Activated naive CD4-positive, alpha-beta T cell treated with anti-CD3 and anti-CD28 coated beads, Interleukin-2, amount 50 U/mL, for 72 hours (primary cell): ENCODE measurements around the gene EBI3. TPM values are rescaled to one million over a fixed set of nuclear protein-coding genes. Genes with fewer than 3 reads are reported as not detected.
A peak's percentile ranks its signal among the peaks of the same experiment; 100 is the strongest.
"Not testable (repeated sequence)": the region's sequence is repeated elsewhere in the genome, so short reads cannot be mapped to it uniquely, and the experiment has no call there.

Experiments
- ATAC-seq, 2 donors: fragments of 150-1000 bp; cut with Tn5 transposase; 2 replicates each; pipeline ENCODE4 v1.10.0; 2021; ENCODE audit warnings: mild to moderate bottlenecking in 2 of 2, moderate library complexity in 2 of 2
- DNase-seq, 2 donors: peaks; one replicate each; pipeline ENCODE4 v3.0.0; 2021 to 2022; ENCODE audit warnings: low spot score in 2 of 2
- H3K27ac Mint-ChIP-seq, 2 donors: one replicate each; pipeline ENCODE4 v1.8.0; 2022; ENCODE audit warnings: mild to moderate bottlenecking in 2 of 2, mixed read lengths in 2 of 2
- H3K36me3 Mint-ChIP-seq, 2 donors: one replicate each; pipeline ENCODE4 v1.8.0; 2022; ENCODE audit warnings: mixed read lengths in 2 of 2
- H3K9me3 Mint-ChIP-seq, 2 donors: one replicate each; pipeline ENCODE4 v1.8.0; 2022; ENCODE audit warnings: mixed read lengths in 2 of 2
- total RNA-seq, 2 donors: library from RNA; stranded (reverse); gene quantifications; one replicate each; pipeline ENCODE4 v1.2.3, GENCODE V29; 2022

The EBI3 gene
- total RNA-seq, 2 donors from 2014 or later, result 1.4 to 34.9 TPM

- DNase-seq (no peak), ATAC-seq (peak in 1 of 2 donors; percentile 23)
- Mint-ChIP-seq H3K36me3 (peaks cover 0 to 4% of the 10 kb centered on the region in 2 donors), H3K27ac (no peak overlapping the region), H3K9me3 (no peaks in the 10 kb centered on the region)
Observed at GRCh38 chr19:4279530-4280422, 50.5 kb downstream of the EBI3 start.

GRCh38 chr19:4284176-4284958 lies 55.0 kb downstream of the EBI3 start:
- ATAC-seq, result peak in 1 of 2 donors; percentile 71
- Mint-ChIP-seq H3K27ac (no peak overlapping the region), H3K9me3 (no peaks in the 10 kb centered on the region), H3K36me3 (peaks cover 0 to 4% of the 10 kb centered on the region in 2 donors)
- no peak for DNase-seq

- DNase-seq, result no peak
- Mint-ChIP-seq H3K36me3 (peaks cover 0 to under 1% of the 10 kb centered on the region in 2 donors), H3K27ac (no peak overlapping the region), H3K9me3 (no peaks in the 10 kb centered on the region)
- ATAC-seq, result no peak
Observed at GRCh38 chr19:4284974-4285373, 55.7 kb downstream of the EBI3 start.

- H3K9me3 Mint-ChIP-seq, H3K27ac Mint-ChIP-seq, H3K36me3 Mint-ChIP-seq, ATAC-seq, DNase-seq: not testable (repeated sequence)
Observed at GRCh38 chr19:4286141-4286540, 56.8 kb downstream of the EBI3 start.

Other genes with a start within 250 kb of the EBI3 start
- 1,000 to 10,000 TPM; 3,216 to 3,705 TPM for gene EEF2, start 244.1 kb upstream of the EBI3 start, total RNA-seq
- 10 to 100 TPM; 28.0 to 30.6 TPM for gene PIAS4, start 221.8 kb upstream of the EBI3 start, total RNA-seq
- 10 to 100 TPM; 23.4 to 26.0 TPM for gene ZBTB7A, start 162.6 kb upstream of the EBI3 start, total RNA-seq
- gene MAP2K2, start 105.4 kb upstream of the EBI3 start, total RNA-seq, result 100 to 1,000 TPM; 125 to 187 TPM
- under 1 TPM in 1 of 2 donors, not detected in 1; 0.59 TPM for gene CREB3L3, start 75.9 kb upstream of the EBI3 start, total RNA-seq
- gene SIRT6, start 47.0 kb upstream of the EBI3 start, total RNA-seq, result 10 to 100 TPM; 35.3 to 37.9 TPM
- gene ANKRD24, start 46.8 kb upstream of the EBI3 start, total RNA-seq, result 1 to 10 TPM; 1.7 to 4.2 TPM
- gene YJU2, start 17.6 kb downstream of the EBI3 start, total RNA-seq, result 10 to 100 TPM; 22.7 to 28.0 TPM
- not detected for gene SHD, start 49.7 kb downstream of the EBI3 start, total RNA-seq
- 10 to 100 TPM; 10.7 to 45.2 TPM for gene TMIGD2, start 72.9 kb downstream of the EBI3 start, total RNA-seq
- gene FSD1, start 75.1 kb downstream of the EBI3 start, total RNA-seq, result 10 to 100 TPM; 15.3 to 38.0 TPM
- gene STAP2, start 109.3 kb downstream of the EBI3 start, total RNA-seq, result 10 to 100 TPM; 17.4 to 22.3 TPM
- gene MPND, start 114.0 kb downstream of the EBI3 start, total RNA-seq, result 10 to 100 TPM; 18.4 to 22.0 TPM
- 10 to 100 TPM; 40.9 to 53.4 TPM for gene SH3GL1, start 171.0 kb downstream of the EBI3 start, total RNA-seq
- 10 to 100 TPM; 67.1 to 93.6 TPM for gene CHAF1A, start 173.1 kb downstream of the EBI3 start, total RNA-seq
- 10 to 100 TPM; 31.1 to 42.4 TPM for gene UBXN6, start 228.3 kb downstream of the EBI3 start, total RNA-seq
- 10 to 100 TPM; 49.2 to 64.7 TPM for gene HDGFL2, start 242.8 kb downstream of the EBI3 start, total RNA-seq